HEK293T (cell line): ENCODE measurements around the gene SPDL1.

Source experiments
- CTCF ChIA-PET: fragments of 350-600 bp; formaldehyde crosslinking; extraction: SDS; loops from one replicate; lab custom pipeline; 2021; ENCODE audit warnings: antibody characterized with exemption, inconsistent platforms; lab: Yijun Ruan, JAX
- POLR2A ChIA-PET: fragments of 350-600 bp; formaldehyde crosslinking; extraction: SDS; loops from one replicate; lab custom pipeline; 2020; ENCODE audit warnings: antibody characterized with exemption, inconsistent platforms; lab: Yijun Ruan, JAX
- DNase-seq: peaks from one replicate; pipeline ENCODE4 v3.0.0; 2012; ENCODE audit warnings: mixed read lengths; ENCODE audit errors: extremely low spot score
- ARNT ChIP-seq: fragments of 450-650 bp; IDR thresholded peaks from 2 replicates; pipeline ENCODE4 v1.6.1; 2017; ENCODE audit warnings: mild to moderate bottlenecking
- BHLHE40 ChIP-seq: fragments of 450-650 bp; IDR thresholded peaks from 2 replicates; pipeline ENCODE4 v1.6.1; 2016; ENCODE audit warnings: mild to moderate bottlenecking, moderate library complexity, borderline replicate concordance
- CTBP1 ChIP-seq: fragments of 450-650 bp; IDR thresholded peaks from 2 replicates; pipeline ENCODE4 v1.6.1; 2016; ENCODE audit warnings: borderline replicate concordance
- ELF4 ChIP-seq: fragments of 450-650 bp; IDR thresholded peaks from 2 replicates; pipeline ENCODE4 v1.6.1; 2017; ENCODE audit warnings: antibody characterized with exemption
- FOXA1 ChIP-seq: fragments of 450-650 bp; IDR thresholded peaks from 2 replicates; pipeline ENCODE4 v1.6.1; 2016; ENCODE audit warnings: mild to moderate bottlenecking
- FOXK2 ChIP-seq: fragments of 450-650 bp; IDR thresholded peaks from 2 replicates; pipeline ENCODE4 v1.6.1; 2016; ENCODE audit warnings: mild to moderate bottlenecking
- FOXM1 ChIP-seq: fragments of 450-650 bp; IDR thresholded peaks from 2 replicates; pipeline ENCODE4 v1.6.1; 2017; ENCODE audit warnings: mild to moderate bottlenecking, borderline replicate concordance
- HDGF ChIP-seq: fragments of 450-650 bp; IDR thresholded peaks from 2 replicates; pipeline ENCODE4 v1.6.1; 2017; ENCODE audit warnings: antibody characterized with exemption, borderline replicate concordance
- L3MBTL2 ChIP-seq: fragments of 450-650 bp; conservative IDR thresholded peaks from 2 replicates; pipeline ENCODE4 v1.6.1; 2016; ENCODE audit warnings: mild to moderate bottlenecking
- LEF1 ChIP-seq: fragments of 450-650 bp; IDR thresholded peaks from 2 replicates; pipeline ENCODE4 v1.6.1; 2017; ENCODE audit warnings: mild to moderate bottlenecking, borderline replicate concordance
- NFRKB ChIP-seq: fragments of 450-650 bp; IDR thresholded peaks from 2 replicates; pipeline ENCODE4 v1.6.1; 2016; ENCODE audit warnings: mild to moderate bottlenecking, moderate library complexity
- SP1 ChIP-seq: fragments of 450-650 bp; IDR thresholded peaks from 2 replicates; pipeline ENCODE4 v1.6.1; 2017
- SUZ12 ChIP-seq: fragments of 450-650 bp; IDR thresholded peaks from 2 replicates; pipeline ENCODE4 v1.6.1; 2016; ENCODE audit warnings: mild to moderate bottlenecking
- TARDBP ChIP-seq: fragments of 450-650 bp; IDR thresholded peaks from 2 replicates; pipeline ENCODE4 v1.6.1; 2016
- ZNF384 ChIP-seq: fragments of 450-650 bp; IDR thresholded peaks from 2 replicates; pipeline ENCODE4 v1.6.1; 2016
- TF ChIP-seq, protein P1 (sequence below): fragments of 450-650 bp; IDR thresholded peaks from 2 replicates; pipeline ENCODE4 v1.6.1; 2016

The SPDL1 gene

GRCh38 chr5:169557838-169558237 lies 25.7 kb upstream of the SPDL1 start:
- TF ChIP-seq SP1 (no peak), NFRKB (no peak), FOXK2 (no peak), CTBP1 (no peak), LEF1 (no peak), SUZ12 (no peak), BHLHE40 (no peak), FOXM1 (no peak), FOXA1 (no peak), ELF4 (no peak), L3MBTL2 (no peak), HDGF (no peak), TARDBP (no peak), ARNT (no peak)
- TF ChIP-seq, protein P1, sequence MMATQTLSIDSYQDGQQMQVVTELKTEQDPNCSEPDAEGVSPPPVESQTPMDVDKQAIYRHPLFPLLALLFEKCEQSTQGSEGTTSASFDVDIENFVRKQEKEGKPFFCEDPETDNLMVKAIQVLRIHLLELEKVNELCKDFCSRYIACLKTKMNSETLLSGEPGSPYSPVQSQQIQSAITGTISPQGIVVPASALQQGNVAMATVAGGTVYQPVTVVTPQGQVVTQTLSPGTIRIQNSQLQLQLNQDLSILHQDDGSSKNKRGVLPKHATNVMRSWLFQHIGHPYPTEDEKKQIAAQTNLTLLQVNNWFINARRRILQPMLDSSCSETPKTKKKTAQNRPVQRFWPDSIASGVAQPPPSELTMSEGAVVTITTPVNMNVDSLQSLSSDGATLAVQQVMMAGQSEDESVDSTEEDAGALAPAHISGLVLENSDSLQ = no peak
- CTCF ChIA-PET = no interaction called here
- POLR2A ChIA-PET = interaction anchor here (1.4 kb wide), 1 partner anchor 26 kb away, joined by 3 read pairs; the partner anchor contains the start of gene SPDL1
- no peak for DNase-seq

GRCh38 chr5:169561893-169562292 lies 21.7 kb upstream of the SPDL1 start:
- POLR2A ChIA-PET = interaction anchor here (1.9 kb wide), 1 partner anchor 22 kb away, joined by 6 read pairs; the partner anchor contains the start of gene SPDL1
- CTCF ChIA-PET = no interaction called here
- no peak for TF ChIP-seq BHLHE40
- TF ChIP-seq HDGF = no peak
- no peak for TF ChIP-seq ELF4
- TF ChIP-seq ZNF384 = no peak
- TF ChIP-seq NFRKB = no peak
- TF ChIP-seq FOXK2 = no peak
- no peak for TF ChIP-seq FOXA1
- no peak for DNase-seq

DNA sequence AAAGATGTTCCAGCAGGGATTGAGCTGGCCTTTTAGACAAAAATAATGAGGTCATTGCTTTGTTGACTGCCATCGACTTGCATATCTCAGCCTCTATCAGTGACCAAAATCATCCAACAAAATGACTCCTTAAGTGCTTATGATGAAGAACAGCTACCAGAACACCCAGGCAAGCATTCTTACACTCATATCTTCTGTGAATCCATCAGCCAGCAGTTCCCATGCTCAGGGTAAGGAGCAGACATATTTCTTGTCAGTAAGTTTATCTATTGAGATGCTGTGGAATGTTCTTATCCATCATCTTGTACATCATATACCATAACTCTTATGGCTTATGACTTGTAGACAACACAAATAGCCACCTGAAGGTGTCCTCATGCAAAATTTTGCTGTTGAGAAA lies 20.2 kb upstream of the SPDL1 start:
- ChIA-PET POLR2A (interaction anchor here (0.9 kb wide), 1 partner anchor 20 kb away, joined by 3 read pairs; the partner anchor contains the start of gene SPDL1), CTCF (no interaction called here)
- no peak for DNase-seq
- TF ChIP-seq SP1 (no peak), TARDBP (no peak), CTBP1 (no peak), ZNF384 (no peak), NFRKB (no peak), ARNT (no peak), FOXK2 (no peak), L3MBTL2 (no peak), SUZ12 (no peak), LEF1 (no peak), BHLHE40 (no peak), ELF4 (no peak)
- TF ChIP-seq, protein P1 = no peak

DNA sequence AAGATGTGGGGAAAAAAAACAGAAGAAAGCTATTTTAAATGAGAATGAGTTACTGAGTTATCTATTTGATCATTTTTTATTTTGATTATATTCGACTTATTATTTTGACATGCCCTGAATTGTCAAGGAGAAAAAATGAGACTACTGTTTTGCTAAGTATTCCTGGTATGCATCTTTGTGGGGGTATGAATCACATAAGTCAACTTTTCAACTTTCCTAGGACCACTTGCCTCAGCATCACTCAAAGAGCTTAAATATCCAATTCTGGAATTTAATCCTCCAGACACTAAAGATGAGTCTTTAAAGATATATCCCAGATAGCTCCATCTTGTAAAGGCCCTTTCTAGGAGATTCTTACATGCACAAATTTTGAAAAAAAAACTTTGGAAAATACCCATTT lies 17.4 kb upstream of the SPDL1 start:
- CTCF ChIA-PET = no interaction called here
- DNase-seq = no peak
- TF ChIP-seq FOXK2 = no peak
- no peak for TF ChIP-seq BHLHE40
- POLR2A ChIA-PET = no interaction called here

DNA sequence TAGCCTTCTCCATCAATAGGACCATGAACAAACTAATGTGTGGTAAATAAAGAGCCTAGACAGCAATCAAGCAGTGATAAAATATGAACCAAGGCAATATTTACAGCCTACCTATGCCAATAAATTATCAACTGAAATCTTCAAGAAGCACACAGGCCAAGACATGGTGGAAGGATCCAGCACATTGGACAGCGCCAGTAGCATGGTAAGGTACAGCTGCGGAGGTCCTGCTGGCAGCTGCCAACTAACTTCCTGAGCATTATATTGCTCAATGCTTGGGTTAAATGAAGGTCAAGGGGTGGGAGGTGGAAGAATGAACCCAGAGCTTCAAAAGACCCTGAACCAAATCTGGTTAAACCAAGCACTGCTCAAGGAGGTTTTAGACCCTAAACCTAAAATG lies 16.5 kb upstream of the SPDL1 start:
- DNase-seq = no peak
- CTCF ChIA-PET = interaction anchor here (0.6 kb wide), 1 partner anchor 694 kb away, joined by 3 read pairs; no protein-coding TSS in a partner anchor
- TF ChIP-seq TARDBP = no peak
- TF ChIP-seq ELF4 = no peak
- TF ChIP-seq ZNF384 = no peak
- TF ChIP-seq, protein P1 = no peak
- TF ChIP-seq CTBP1 = no peak
- TF ChIP-seq SUZ12 = no peak
- TF ChIP-seq FOXM1 = no peak
- no peak for TF ChIP-seq L3MBTL2
- TF ChIP-seq HDGF = no peak
- no peak for TF ChIP-seq BHLHE40
- TF ChIP-seq NFRKB = no peak
- POLR2A ChIA-PET = no interaction called here

- ChIA-PET CTCF (interaction anchor here (0.6 kb wide), 1 partner anchor 341 kb away, joined by 3 read pairs; no protein-coding TSS in a partner anchor), POLR2A (interaction anchor here (2.3 kb wide), 1 partner anchor 14 kb away, joined by 11 read pairs; the partner anchor contains the start of gene SPDL1)
- no peak for DNase-seq
- TF ChIP-seq NFRKB = no peak
- no peak for TF ChIP-seq HDGF
- no peak for TF ChIP-seq LEF1
- TF ChIP-seq SUZ12 = no peak
- no peak for TF ChIP-seq TARDBP
- no peak for TF ChIP-seq SP1
- no peak for TF ChIP-seq L3MBTL2
- TF ChIP-seq FOXK2 = no peak
- no peak for TF ChIP-seq ELF4
- TF ChIP-seq, protein P1 = no peak
- no peak for TF ChIP-seq FOXM1
- no peak for TF ChIP-seq FOXA1
Measured at GRCh38 chr5:169569513-169569912, 14.1 kb upstream of the SPDL1 start.
